Activated naive CD8-positive, alpha-beta T cell treated with anti-CD3 and anti-CD28 coated beads, Interleukin-2, amount 50 U/mL, for 24 hours (primary cell): ENCODE measurements around the gene NCAM2.

Source experiments
- ATAC-seq: fragments of 150-1000 bp; cut with Tn5 transposase; one replicate; pipeline ENCODE4 v1.10.0; 2021
- DNase-seq: peaks from one replicate; pipeline ENCODE4 v3.0.0; 2021
- H3K27ac Mint-ChIP-seq: one replicate; pipeline ENCODE4 v1.8.0; 2021; ENCODE audit warnings: mild to moderate bottlenecking, mixed read lengths
- H3K27me3 Mint-ChIP-seq: one replicate; pipeline ENCODE4 v1.8.0; 2021; ENCODE audit warnings: mixed read lengths
- H3K36me3 Mint-ChIP-seq: one replicate; pipeline ENCODE4 v1.8.0; 2021; ENCODE audit warnings: low read depth, mixed read lengths
- H3K4me1 Mint-ChIP-seq: one replicate; pipeline ENCODE4 v1.8.0; 2021; ENCODE audit warnings: mixed read lengths
- H3K4me3 Mint-ChIP-seq: one replicate; pipeline ENCODE4 v1.8.0; 2021; ENCODE audit warnings: mild to moderate bottlenecking, moderate library complexity, mixed read lengths
- H3K9me3 Mint-ChIP-seq: one replicate; pipeline ENCODE4 v1.8.0; 2021; ENCODE audit warnings: mixed read lengths

Gene NCAM2

DNA sequence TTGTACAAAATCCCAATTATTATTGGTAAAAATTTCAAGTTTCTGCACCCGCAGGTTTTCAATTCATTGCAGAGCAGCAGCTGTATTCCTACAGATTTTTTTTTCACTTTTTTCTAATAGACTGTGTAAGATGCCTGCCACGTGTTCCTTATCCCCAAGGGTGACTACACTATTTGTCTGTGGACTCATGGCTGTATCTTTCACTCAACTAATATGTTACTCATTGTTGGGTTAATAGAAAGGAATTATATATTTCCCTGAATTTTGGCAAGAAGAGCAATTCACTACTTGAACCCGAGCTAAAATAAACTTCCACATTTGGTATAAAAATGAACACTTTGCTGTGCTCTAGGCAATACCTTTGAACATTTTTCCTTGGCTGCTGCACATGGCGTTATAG lies 158.7 kb downstream of the NCAM2 start:
- Mint-ChIP-seq H3K4me1 (no peaks in the 10 kb centered on the region), H3K27me3 (no peaks in the 10 kb centered on the region), H3K27ac (no peak overlapping the region), H3K36me3 (no peaks in the 10 kb centered on the region), H3K9me3 (no peaks in the 10 kb centered on the region), H3K4me3 (no peak overlapping the region)
- ATAC-seq = no peak
- no peak for DNase-seq

DNA sequence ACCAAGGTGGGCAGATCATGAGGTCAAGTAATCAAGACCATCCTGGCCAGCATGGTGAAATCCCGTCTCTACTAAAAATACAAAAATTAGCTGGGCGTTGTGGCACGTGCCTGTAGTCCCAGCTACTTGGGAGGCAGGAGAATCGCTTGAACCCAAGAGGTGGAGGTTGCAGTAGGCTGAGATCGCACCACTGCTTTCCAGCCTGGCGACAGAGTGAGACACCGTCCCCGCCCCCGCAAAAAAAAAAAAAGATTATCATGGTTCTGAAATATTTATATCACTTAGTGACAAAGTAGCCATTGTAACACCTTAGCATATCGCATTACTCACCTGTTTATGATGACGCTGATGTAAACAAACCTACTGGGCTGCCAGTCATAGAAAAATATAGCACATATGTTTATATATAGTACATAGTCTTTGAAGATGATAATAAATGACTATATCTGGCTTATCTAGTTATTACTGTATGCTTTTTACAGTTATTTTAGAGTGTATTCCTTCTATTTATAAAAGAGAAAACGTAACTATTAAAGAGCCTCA lies 160.2 kb downstream of the NCAM2 start:
- H3K4me1 Mint-ChIP-seq = no peaks in the 10 kb centered on the region
- H3K36me3 Mint-ChIP-seq = no peaks in the 10 kb centered on the region
- no peaks in the 10 kb centered on the region for H3K27me3 Mint-ChIP-seq
- no peak overlapping the region for H3K27ac Mint-ChIP-seq
- DNase-seq (no peak), ATAC-seq (no peak)
- H3K9me3 Mint-ChIP-seq = no peaks in the 10 kb centered on the region
- no peak overlapping the region for H3K4me3 Mint-ChIP-seq

DNA sequence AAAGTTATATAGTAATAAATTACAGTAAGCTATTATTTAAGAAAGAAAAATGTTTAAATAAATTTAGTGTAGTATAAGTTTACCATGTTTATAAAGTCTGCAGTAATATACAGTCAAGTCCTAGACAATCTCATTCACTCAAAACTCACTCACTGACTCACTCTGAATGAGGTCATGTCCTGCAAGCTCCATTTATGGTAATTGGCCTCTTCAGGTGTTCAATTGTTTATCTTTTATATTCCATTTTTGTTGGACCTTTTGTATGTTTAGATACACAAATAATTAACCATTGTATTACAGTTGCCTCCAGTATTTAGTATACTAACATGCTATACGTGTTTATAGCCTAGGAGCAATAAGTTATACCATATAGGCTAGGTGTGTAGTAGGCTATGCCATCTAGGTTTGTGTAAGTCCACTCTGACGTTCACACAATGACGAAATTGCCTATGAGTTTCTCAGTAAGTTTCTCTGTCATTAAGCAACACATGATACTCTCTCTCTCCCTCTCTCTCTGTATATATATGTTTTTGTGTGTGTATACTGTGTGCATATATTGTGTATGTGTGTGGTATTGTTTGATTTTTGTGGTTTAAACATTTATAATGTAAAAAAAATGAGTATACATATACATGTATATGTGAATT lies 161.2 kb downstream of the NCAM2 start:
- ATAC-seq (no peak), DNase-seq (no peak)
- Mint-ChIP-seq H3K36me3 (no peaks in the 10 kb centered on the region), H3K27ac (no peak overlapping the region), H3K27me3 (no peaks in the 10 kb centered on the region), H3K9me3 (no peaks in the 10 kb centered on the region), H3K4me1 (no peaks in the 10 kb centered on the region), H3K4me3 (no peak overlapping the region)

DNA sequence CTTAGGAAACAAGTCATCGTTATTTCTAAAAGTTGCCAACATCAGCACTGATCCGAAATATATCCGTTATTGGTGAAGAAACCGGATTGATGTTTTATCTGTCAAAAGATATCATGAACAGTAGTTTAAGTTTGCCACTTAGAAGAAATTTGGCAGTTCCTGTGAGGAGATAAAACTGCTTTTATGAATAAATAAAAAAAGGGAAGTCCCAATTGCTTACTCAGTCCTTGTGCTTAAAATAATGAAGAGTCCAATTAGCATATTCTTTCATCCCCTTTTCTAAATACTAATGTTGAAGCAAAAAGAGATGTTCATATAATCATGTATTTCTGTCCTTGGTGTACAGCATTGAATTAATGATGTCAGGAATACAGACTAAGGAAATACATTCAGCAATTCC lies 164.6 kb downstream of the NCAM2 start:
- H3K36me3 Mint-ChIP-seq = no peaks in the 10 kb centered on the region
- no peak overlapping the region for H3K27ac Mint-ChIP-seq
- no peaks in the 10 kb centered on the region for H3K27me3 Mint-ChIP-seq
- H3K4me1 Mint-ChIP-seq = no peaks in the 10 kb centered on the region
- H3K9me3 Mint-ChIP-seq = no peaks in the 10 kb centered on the region
- DNase-seq (no peak), ATAC-seq (no peak)
- no peak overlapping the region for H3K4me3 Mint-ChIP-seq

DNA sequence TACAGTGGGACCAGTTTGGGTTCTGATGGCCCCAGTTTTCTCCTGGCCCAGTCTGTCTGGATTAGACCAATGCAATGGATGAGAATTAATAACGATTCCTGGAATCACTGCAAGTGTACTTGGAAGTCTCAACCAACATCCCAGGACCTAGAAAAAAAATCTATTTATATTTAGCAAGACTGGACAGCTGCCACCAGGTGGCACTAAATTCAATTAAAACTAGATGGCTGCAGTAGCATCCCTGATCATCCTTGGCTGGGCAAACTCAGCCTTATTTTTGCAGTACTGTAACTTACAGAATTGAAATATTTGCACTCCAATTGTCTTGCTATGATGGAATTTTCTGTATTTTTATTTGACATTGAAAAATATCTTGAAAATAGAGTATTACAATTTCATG lies 165.7 kb downstream of the NCAM2 start:
- no peaks in the 10 kb centered on the region for H3K36me3 Mint-ChIP-seq
- H3K4me1 Mint-ChIP-seq = no peaks in the 10 kb centered on the region

DNA sequence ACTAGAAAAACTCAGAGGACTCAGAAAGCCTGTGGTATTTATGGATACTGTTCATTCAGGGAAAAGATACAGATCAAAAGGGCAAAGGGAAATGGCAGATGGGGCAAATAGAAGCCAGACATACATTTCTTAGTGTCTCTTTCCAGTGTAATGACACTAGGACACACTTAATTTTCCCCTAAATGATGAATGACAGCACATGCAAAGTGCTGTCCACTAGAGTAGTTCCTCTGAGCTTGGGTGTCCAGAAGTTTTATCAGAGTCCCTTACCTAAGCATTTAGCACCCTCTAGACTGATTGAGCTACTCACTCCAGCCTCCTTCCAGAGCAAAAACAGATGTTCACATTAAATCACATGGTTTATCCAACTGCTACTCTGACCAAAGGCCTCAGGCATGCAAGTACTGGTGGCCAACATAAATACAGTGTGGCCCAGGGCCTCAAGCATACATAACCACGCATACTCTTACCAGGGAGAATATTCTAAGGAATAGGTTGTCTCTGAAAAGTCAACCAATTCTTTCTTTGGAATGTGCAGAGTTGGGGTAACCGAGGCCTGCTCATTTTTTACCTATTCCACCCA lies 166.9 kb downstream of the NCAM2 start:
- no peaks in the 10 kb centered on the region for H3K27me3 Mint-ChIP-seq
- ATAC-seq (no peak), DNase-seq (no peak)
- no peak overlapping the region for H3K4me3 Mint-ChIP-seq
- H3K4me1 Mint-ChIP-seq = no peaks in the 10 kb centered on the region
- H3K9me3 Mint-ChIP-seq = no peaks in the 10 kb centered on the region
- no peaks in the 10 kb centered on the region for H3K36me3 Mint-ChIP-seq
- H3K27ac Mint-ChIP-seq = no peak overlapping the region

More for the DNA sequence above, 165.7 kb downstream of the NCAM2 start:
- DNase-seq (peak; percentile 27), ATAC-seq (no peak)
- H3K9me3 Mint-ChIP-seq = no peaks in the 10 kb centered on the region
- H3K27me3 Mint-ChIP-seq = no peaks in the 10 kb centered on the region
- H3K4me3 Mint-ChIP-seq = no peak overlapping the region
- no peak overlapping the region for H3K27ac Mint-ChIP-seq

DNA sequence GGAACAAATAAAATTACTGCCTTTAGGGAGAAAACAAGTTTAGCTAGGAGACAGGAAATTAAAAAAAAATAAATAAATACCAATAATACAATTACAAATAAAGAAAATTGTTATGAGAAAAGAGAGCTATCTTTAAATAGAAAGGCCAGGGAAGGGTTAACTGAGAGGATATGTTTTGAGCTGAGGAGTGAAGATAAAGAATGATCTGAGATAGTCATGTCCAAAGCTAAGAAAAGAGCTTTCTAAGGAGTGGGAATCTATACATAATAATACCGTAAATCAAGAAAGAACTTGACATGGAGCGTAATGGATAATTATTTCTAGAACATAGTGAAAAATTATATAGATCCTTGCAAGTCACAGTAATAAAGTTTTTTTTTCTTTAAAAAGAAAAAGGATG lies 176.5 kb downstream of the NCAM2 start:
- Mint-ChIP-seq H3K4me1 (peaks cover 7% of the 10 kb centered on the region), H3K4me3 (no peak overlapping the region), H3K27me3 (peaks cover 2% of the 10 kb centered on the region), H3K36me3 (no peaks in the 10 kb centered on the region), H3K27ac (no peak overlapping the region), H3K9me3 (no peaks in the 10 kb centered on the region)
- ATAC-seq (no peak), DNase-seq (no peak)

DNA sequence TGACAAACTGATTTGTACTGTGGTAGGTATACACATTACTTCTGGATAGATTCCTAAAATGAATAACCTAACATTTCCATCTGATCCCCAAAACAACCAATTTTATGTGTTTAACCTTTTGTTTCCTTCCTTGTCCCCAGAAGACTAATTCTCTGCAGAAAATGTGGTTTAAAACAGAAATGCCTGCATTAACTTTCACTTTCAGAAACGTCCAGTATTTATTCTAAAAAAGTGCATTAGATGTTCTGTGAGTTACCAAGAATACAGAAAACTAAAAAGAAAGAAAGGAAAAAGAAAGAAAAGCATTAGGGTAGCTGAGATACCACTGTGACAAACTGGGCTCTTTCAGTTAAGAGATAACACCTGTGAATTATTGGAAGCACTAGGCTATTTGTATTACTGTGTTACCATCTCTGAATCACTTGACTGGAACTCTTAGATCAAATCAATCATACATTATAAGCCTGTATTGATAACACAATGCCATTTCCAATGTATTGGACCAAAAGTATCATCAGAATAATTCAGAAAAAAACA lies 177.7 kb downstream of the NCAM2 start:
- DNase-seq (no peak), ATAC-seq (no peak)
- Mint-ChIP-seq H3K27me3 (peaks cover 2% of the 10 kb centered on the region), H3K27ac (peak overlapping the region; percentile 43), H3K36me3 (no peaks in the 10 kb centered on the region), H3K9me3 (no peaks in the 10 kb centered on the region), H3K4me1 (peaks cover 7% of the 10 kb centered on the region), H3K4me3 (no peak overlapping the region)

DNA sequence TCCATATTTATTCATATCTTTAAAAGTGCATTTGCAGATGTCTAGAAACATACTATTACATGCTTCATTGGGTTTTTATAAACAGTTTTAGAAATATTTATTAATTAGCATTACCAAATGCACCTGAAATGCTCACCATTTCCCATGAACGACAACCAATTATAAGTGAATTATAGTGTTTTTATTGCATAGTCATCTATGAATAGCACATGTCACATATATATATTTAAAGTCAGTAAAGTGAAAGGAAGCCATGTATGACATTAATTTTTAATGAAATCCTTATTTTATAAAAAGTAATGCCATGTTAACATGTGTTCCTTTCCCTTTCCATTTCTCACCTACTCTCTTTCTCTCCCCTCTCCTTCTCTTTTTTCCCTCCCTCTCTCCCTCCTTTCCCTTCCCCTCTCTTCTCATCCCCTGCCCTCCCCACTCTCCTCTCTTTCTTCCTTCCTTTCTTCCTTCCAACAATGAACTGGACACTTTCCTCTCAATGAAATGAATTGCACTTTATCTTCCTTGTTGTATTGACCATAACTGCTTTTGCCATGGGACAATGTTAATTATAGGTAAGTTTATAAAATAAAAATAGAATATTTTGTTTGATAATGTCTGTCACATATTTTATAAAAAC lies 179.3 kb downstream of the NCAM2 start:
- Mint-ChIP-seq H3K27ac (no peak overlapping the region), H3K36me3 (no peaks in the 10 kb centered on the region), H3K9me3 (no peaks in the 10 kb centered on the region), H3K4me1 (peaks cover 7% of the 10 kb centered on the region), H3K27me3 (peaks cover 2% of the 10 kb centered on the region), H3K4me3 (no peak overlapping the region)
- ATAC-seq (no peak), DNase-seq (no peak)

DNA sequence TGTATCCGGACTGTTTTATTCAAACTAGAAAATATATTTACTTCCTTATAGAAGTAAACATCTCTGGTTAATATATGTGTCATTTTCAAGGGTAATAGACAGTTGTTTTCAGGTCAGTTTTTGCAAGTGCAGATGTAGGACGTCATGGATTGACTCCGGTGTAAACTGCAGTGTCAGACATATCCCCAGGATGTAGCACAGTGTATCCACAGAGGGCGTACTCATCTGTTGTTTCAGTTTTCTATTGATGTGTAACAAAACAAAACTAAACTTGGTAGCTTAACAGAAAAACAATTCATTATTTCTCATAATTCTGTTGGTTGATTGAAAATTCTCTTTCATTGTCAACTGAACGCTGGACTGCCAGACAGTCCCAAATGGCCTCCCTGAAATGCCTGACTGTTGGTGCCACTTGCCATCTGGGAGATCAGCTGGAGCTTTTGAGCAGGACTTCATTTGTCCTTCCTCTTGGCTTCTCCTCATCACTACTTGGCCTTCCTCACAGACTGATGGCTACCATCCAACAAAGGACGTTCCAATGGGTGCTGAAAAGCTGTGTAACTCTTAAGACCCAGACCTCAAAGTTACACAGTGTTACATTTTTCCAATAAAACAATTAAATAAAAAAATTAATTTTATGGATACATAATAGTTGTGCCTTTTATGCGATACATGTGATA lies 181.6 kb downstream of the NCAM2 start:
- DNase-seq = no peak
- peaks cover 2% of the 10 kb centered on the region for H3K27me3 Mint-ChIP-seq
- no peaks in the 10 kb centered on the region for H3K36me3 Mint-ChIP-seq
- H3K4me3 Mint-ChIP-seq = no peak overlapping the region
- no peak overlapping the region for H3K27ac Mint-ChIP-seq
- no peak for ATAC-seq
- peaks cover 7% of the 10 kb centered on the region for H3K4me1 Mint-ChIP-seq
- no peaks in the 10 kb centered on the region for H3K9me3 Mint-ChIP-seq

DNA sequence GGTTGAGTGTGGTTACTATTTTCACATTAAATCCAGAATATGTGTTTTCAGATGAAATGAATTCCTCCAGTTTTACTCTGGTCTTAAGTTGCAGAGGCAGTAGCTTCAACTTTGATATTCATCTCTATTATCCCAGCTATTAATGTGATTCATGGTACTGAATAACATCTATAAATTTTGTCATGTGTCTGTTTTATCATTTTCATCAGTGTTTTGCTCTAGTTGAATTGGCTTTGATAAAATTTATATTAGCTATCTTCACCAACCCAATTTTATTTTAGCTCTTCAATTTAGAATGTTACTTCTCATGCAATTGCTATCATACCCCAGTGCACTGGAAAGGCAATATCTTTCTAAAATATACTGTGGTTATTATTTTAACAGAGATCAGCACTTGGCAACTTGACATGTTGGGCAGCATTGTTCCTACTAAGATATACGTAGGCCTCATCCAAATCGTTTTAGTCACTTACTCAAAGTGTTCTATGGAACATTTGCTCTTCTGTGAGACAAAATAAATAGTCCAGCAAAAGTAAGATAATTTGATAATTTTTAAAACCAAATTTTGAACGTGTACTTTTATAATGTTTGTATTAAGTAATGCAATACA lies 184.3 kb downstream of the NCAM2 start:
- ATAC-seq (no peak), DNase-seq (no peak)
- no peak overlapping the region for H3K4me3 Mint-ChIP-seq
- no peaks in the 10 kb centered on the region for H3K36me3 Mint-ChIP-seq
- H3K4me1 Mint-ChIP-seq = no peaks in the 10 kb centered on the region
- no peaks in the 10 kb centered on the region for H3K9me3 Mint-ChIP-seq
- H3K27me3 Mint-ChIP-seq = peaks cover 1% of the 10 kb centered on the region
- H3K27ac Mint-ChIP-seq = no peak overlapping the region

DNA sequence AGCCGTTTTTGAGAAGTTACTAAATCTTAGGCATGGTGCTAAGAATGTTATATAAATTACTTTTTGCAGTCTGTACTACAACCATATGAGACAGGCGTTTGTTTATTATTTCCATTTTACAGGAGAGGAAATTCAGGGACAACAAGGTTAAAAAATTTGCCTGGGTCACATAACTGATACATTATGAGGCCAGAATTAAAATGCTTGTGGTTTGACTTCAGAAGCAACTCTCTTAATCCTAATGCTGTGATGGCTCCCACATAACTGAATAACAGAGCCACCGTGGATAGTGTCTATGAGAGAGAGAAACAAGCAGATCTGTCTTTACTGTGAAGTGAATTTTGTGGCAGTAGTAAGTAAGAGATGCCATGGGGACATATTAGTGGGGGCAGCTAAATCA lies 184.9 kb downstream of the NCAM2 start:
- no peak overlapping the region for H3K27ac Mint-ChIP-seq
- H3K36me3 Mint-ChIP-seq = no peaks in the 10 kb centered on the region
- DNase-seq (no peak), ATAC-seq (no peak)
- H3K9me3 Mint-ChIP-seq = no peaks in the 10 kb centered on the region
- H3K4me1 Mint-ChIP-seq = no peaks in the 10 kb centered on the region
- H3K27me3 Mint-ChIP-seq = no peaks in the 10 kb centered on the region
- no peak overlapping the region for H3K4me3 Mint-ChIP-seq

DNA sequence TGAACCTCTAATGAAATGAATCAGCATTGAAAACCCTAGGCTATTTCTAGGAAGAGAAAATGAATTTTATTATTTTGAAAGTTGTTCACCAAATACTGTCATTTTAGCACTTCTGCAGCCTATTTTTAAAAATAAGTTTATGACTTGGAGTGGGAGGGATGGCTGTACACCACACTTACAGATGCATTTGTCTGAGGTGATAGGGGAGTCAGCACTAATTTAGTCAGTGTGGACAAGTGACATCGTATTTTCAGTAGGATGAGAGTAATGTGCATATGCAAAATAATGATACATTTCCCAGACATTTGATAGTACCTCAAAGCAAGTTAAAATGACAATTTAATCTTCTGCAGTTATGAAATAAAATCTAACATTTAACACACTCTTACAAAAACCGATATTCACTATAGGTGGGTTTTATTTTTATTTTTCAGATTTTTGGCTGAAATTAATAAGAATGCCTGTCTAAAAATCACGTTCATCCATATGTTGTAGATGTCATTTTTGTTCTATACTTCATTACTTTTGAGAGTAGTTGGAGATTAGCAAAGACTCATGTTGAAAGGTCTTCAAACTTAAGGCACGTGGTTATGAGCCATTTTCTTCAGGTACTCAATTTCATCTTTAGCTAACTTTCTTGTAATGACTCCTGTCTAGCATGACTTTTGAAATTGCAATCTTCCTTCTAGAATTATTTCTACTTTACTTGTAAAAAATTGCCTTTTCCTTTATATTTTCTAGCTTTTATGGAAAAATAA lies 186.7 kb downstream of the NCAM2 start:
- H3K4me1 Mint-ChIP-seq = no peaks in the 10 kb centered on the region
- no peaks in the 10 kb centered on the region for H3K9me3 Mint-ChIP-seq
- H3K27ac Mint-ChIP-seq = no peak overlapping the region
- H3K27me3 Mint-ChIP-seq = no peaks in the 10 kb centered on the region
- ATAC-seq = no peak
- H3K36me3 Mint-ChIP-seq = no peaks in the 10 kb centered on the region
- no peak for DNase-seq
- H3K4me3 Mint-ChIP-seq = no peak overlapping the region

DNA sequence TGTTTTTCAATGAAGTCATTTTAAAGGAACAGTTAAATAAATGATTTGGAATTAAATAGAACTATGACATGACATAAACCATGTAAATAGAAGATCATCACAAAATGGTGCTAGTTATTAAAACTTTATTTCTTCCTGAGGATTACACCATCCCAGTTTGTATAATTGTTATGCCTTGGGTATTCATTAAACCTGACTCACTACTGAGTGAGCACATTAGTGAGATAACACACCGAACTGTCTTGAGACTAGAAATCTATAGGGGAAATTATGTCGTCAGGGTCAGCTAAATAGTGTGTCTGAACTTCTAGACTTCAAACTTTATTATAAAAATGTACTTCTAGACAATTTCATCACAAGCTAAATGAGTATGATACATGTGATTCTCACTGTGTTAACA lies 189.4 kb downstream of the NCAM2 start:
- H3K9me3 Mint-ChIP-seq = no peaks in the 10 kb centered on the region
- no peaks in the 10 kb centered on the region for H3K36me3 Mint-ChIP-seq
- no peaks in the 10 kb centered on the region for H3K27me3 Mint-ChIP-seq

More for the DNA sequence above, 189.4 kb downstream of the NCAM2 start:
- no peak overlapping the region for H3K4me3 Mint-ChIP-seq
- H3K4me1 Mint-ChIP-seq = no peaks in the 10 kb centered on the region
- no peak for DNase-seq
- no peak for ATAC-seq
- H3K27ac Mint-ChIP-seq = no peak overlapping the region
